ENCODE results near the gene TENT4B. TPM values are rescaled to one million over a fixed set of nuclear protein-coding genes. Genes with fewer than 3 reads are reported as not detected.

The TENT4B gene
- total RNA-seq, 1 donor, result 12.5 TPM

GRCh38 chr16:50252874-50253513 is 99.9 kb downstream of the TENT4B start:
- TF ChIP-seq CTCF (IDR thresholded peaks at IDR 0.05; ENCODE audit: insufficient read depth, low read depth, low read length), result no peak
- DNase-seq (ENCODE audit: low read depth), result no peak
- no peak overlapping the region for H3K4me3 ChIP-seq (ENCODE audit: low read depth, low read length)

GRCh38 chr16:50253514-50253910 is 100.4 kb downstream of the TENT4B start:
- no peak for DNase-seq (ENCODE audit: low read depth)
- TF ChIP-seq CTCF (IDR thresholded peaks at IDR 0.05; ENCODE audit: insufficient read depth, low read depth, low read length), result no peak
- no peak overlapping the region for H3K4me3 ChIP-seq (ENCODE audit: low read depth, low read length)

GRCh38 chr16:50254072-50254471 is 101.0 kb downstream of the TENT4B start:
- TF ChIP-seq CTCF (IDR thresholded peaks at IDR 0.05; ENCODE audit: insufficient read depth, low read depth, low read length), result no peak
- DNase-seq (ENCODE audit: low read depth), result no peak
- no peak overlapping the region for H3K4me3 ChIP-seq (ENCODE audit: low read depth, low read length)

- TF ChIP-seq CTCF (IDR thresholded peaks at IDR 0.05; ENCODE audit: insufficient read depth, low read depth, low read length), result no peak
- no peak overlapping the region for H3K4me3 ChIP-seq (ENCODE audit: low read depth, low read length)
- no peak for DNase-seq (ENCODE audit: low read depth)
These were observed 102.4 kb downstream of the TENT4B start for GRCh38 chr16:50255538-50255937.

- no peak for DNase-seq (ENCODE audit: low read depth)
These were observed 103.5 kb downstream of the TENT4B start for GRCh38 chr16:50256604-50257003.

GRCh38 chr16:50257876-50258275 is 104.8 kb downstream of the TENT4B start:
- TF ChIP-seq CTCF (IDR thresholded peaks at IDR 0.05; ENCODE audit: insufficient read depth, low read depth, low read length), result no peak
- no peak overlapping the region for H3K4me3 ChIP-seq (ENCODE audit: low read depth, low read length)
- no peak for DNase-seq (ENCODE audit: low read depth)

More at GRCh38 chr16:50256604-50257003, 103.5 kb downstream of the TENT4B start:
- H3K4me3 ChIP-seq (ENCODE audit: low read depth, low read length), result no peak overlapping the region
- no peak for TF ChIP-seq CTCF (IDR thresholded peaks at IDR 0.05; ENCODE audit: insufficient read depth, low read depth, low read length)

Data from fibroblast of villous mesenchyme (primary cell).